Measurements from ENCODE around the gene NRG4. TPM values are rescaled to one million over a fixed set of nuclear protein-coding genes. Genes with fewer than 3 reads are reported as not detected.
"Not testable (repeated sequence)": the region's sequence is repeated elsewhere in the genome, so short reads cannot be mapped to it uniquely, and the experiment has no call there.

The NRG4 gene
- total and polyA plus RNA-seq, 12 donors = 1.5 to 16.9 (median 3.8) TPM

- no peaks in the 10 kb centered on the region for H3K27me3 ChIP-seq
- intact Hi-C loops (cut with DNase I) = loop anchor here in 1 of 2 donors (5.0 kb wide), 1 partner anchor 80 kb away; no protein-coding TSS in a partner anchor
- no peaks in the 10 kb centered on the region for H3K36me3 ChIP-seq (replicated peaks in 1 of 2)
- TF ChIP-seq CTCF (IDR thresholded peaks at IDR 0.05) (no peak), POLR2A (IDR thresholded peaks at IDR 0.05) (no peak)
- H3K4me1 ChIP-seq (replicated peaks in 1 of 2) = peaks cover 0 to 14% of the 10 kb centered on the region in 2 donors
- H3K9me3 ChIP-seq (replicated peaks in 1 of 3) = no peaks in the 10 kb centered on the region
- WGBS, 4 donors = 14 to 20% (median 17%) methylated on average over 3 of the region's 3 CpGs
- no peak overlapping the region for H3K27ac ChIP-seq
- DNase-seq = no peak
- H3K4me3 ChIP-seq = peak overlapping the region in 1 of 4 donors; percentile 46
Measured at GRCh38 chr15:76056931-76057330, 44.7 kb upstream of the NRG4 start.

GRCh38 chr15:76054201-76054600, 42.0 kb upstream of the NRG4 start:
- H3K4me3 ChIP-seq; H3K9me3 ChIP-seq (replicated peaks in 1 of 3); H3K36me3 ChIP-seq (replicated peaks in 1 of 2); H3K27me3 ChIP-seq; H3K27ac ChIP-seq; H3K4me1 ChIP-seq (replicated peaks in 1 of 2); intact Hi-C loops (cut with DNase I); DNase-seq: not testable (repeated sequence)
- 90 to 94% (median 92%) methylated on average over 9 to 10 of the region's 10 CpGs for WGBS, 4 donors

GRCh38 chr15:76038512-76038911, 26.3 kb upstream of the NRG4 start:
- Histone ChIP-seq H3K4me1 (replicated peaks in 1 of 2) (no peaks in the 10 kb centered on the region), H3K27me3 (no peaks in the 10 kb centered on the region), H3K36me3 (replicated peaks in 1 of 2) (no peaks in the 10 kb centered on the region), H3K4me3 (no peak overlapping the region), H3K9me3 (replicated peaks in 1 of 3) (no peaks in the 10 kb centered on the region), H3K27ac (no peak overlapping the region)
- TF ChIP-seq POLR2A (IDR thresholded peaks at IDR 0.05) (no peak), CTCF (IDR thresholded peaks at IDR 0.05) (no peak)
- WGBS, 4 donors = 88 to 100% (median 100%) methylated on average over 1 of the region's 1 CpG
- intact Hi-C loops (cut with DNase I) = no loop called here
- no peak for DNase-seq

- no peaks in the 10 kb centered on the region for H3K36me3 ChIP-seq (replicated peaks in 1 of 2)
Measured at GRCh38 chr15:76035593-76035992, 23.4 kb upstream of the NRG4 start.

More at GRCh38 chr15:76035593-76035992, 23.4 kb upstream of the NRG4 start:
- DNase-seq = no peak
- no peaks in the 10 kb centered on the region for H3K9me3 ChIP-seq (replicated peaks in 1 of 3)
- no peak for TF ChIP-seq POLR2A (IDR thresholded peaks at IDR 0.05)
- TF ChIP-seq CTCF (IDR thresholded peaks at IDR 0.05) = no peak
- H3K27ac ChIP-seq = no peak overlapping the region
- intact Hi-C loops (cut with DNase I) = no loop called here
- WGBS, 4 donors = 60 to 67% (median 62%) methylated on average over 3 of the region's 3 CpGs
- no peak overlapping the region for H3K4me3 ChIP-seq
- no peaks in the 10 kb centered on the region for H3K27me3 ChIP-seq
- no peaks in the 10 kb centered on the region for H3K4me1 ChIP-seq (replicated peaks in 1 of 2)

Data from adrenal gland (tissue), 12 donors.